GM12878 (cell line): ENCODE measurements around the gene CPT2.

Experiments used
- FOXM1 ChIP-seq: IDR thresholded peaks from 2 replicates; pipeline ENCODE4 v1.6.1; 2012; ENCODE audit warnings: low read depth, mild to moderate bottlenecking, inconsistent platforms, low read length, moderate library complexity
- POLR2A ChIP-seq: IDR thresholded peaks from 2 replicates; pipeline ENCODE4 v1.6.1; 2011; ENCODE audit warnings: low read depth, mild to moderate bottlenecking, low read length
- SIX5 ChIP-seq: IDR thresholded peaks from 2 replicates; pipeline ENCODE4 v1.6.1; 2011; ENCODE audit warnings: mild to moderate bottlenecking, low read depth, low read length, moderate library complexity; ENCODE audit not compliant: severe bottlenecking
- SMC3 ChIP-seq: IDR thresholded peaks from 2 replicates; pipeline ENCODE4 v1.6.1; 2011; ENCODE audit warnings: low read length, improper control_type of control experiment, borderline replicate concordance
- YY1 ChIP-seq: IDR thresholded peaks from 2 replicates; pipeline ENCODE4 v1.6.1; 2011; ENCODE audit warnings: low read depth, mild to moderate bottlenecking, low read length
- ZNF217 ChIP-seq: fragments of 450-650 bp; IDR thresholded peaks from 2 replicates; pipeline ENCODE4 v1.6.1; 2017; ENCODE audit warnings: antibody characterized with exemption, mild to moderate bottlenecking
- TF ChIP-seq, protein P1 (sequence below), 3 experiments: IDR thresholded peaks in 2 of 3; conservative IDR thresholded peaks in 1 of 3; 2 replicates each; pipeline ENCODE4 v1.5.1; 2011; ENCODE audit warnings: low read depth in 3 of 3, low read length in 3 of 3, mild to moderate bottlenecking in 3 of 3, control low read depth in 2 of 3, moderate library complexity in 2 of 3, inconsistent platforms in 1 of 3, mixed read lengths in 1 of 3; ENCODE audit not compliant: control insufficient read depth in 2 of 3, insufficient read depth in 1 of 3; ENCODE audit errors: extremely low read depth in 1 of 3

DNA sequence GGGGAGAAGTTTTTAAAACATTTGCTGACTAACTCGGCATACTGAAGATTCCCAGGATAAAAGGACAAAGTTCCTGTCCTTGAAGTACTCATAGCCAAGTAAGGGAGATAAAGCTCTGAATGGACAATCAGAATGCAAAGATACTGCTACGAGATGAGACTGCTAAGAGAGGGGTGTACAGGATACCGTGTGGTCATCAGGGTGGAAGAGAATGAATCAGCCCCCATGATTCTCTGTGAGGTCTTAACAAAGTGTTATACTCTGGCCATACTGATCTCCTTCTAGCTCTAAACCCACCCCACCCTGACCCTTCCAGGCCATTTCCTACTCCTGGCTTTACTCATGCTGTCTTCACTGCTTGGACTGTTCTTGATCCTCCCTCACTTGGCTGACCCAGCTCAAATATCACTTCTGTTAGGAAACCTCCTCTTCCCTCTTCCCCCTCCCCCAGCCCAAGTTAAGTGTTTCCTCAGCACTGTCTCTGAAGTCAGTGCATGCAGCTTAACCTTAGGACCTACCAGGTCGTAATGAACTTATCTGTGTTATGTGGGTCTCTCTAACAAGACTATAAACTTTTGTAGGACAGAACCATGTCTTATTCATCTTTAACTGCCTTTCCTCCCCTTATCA, 57.5 kb downstream of the CPT2 start:
- TF ChIP-seq SIX5 (no peak), FOXM1 (no peak), ZNF217 (no peak), SMC3 (no peak), YY1 (no peak), POLR2A (no peak)
- TF ChIP-seq, protein P1, sequence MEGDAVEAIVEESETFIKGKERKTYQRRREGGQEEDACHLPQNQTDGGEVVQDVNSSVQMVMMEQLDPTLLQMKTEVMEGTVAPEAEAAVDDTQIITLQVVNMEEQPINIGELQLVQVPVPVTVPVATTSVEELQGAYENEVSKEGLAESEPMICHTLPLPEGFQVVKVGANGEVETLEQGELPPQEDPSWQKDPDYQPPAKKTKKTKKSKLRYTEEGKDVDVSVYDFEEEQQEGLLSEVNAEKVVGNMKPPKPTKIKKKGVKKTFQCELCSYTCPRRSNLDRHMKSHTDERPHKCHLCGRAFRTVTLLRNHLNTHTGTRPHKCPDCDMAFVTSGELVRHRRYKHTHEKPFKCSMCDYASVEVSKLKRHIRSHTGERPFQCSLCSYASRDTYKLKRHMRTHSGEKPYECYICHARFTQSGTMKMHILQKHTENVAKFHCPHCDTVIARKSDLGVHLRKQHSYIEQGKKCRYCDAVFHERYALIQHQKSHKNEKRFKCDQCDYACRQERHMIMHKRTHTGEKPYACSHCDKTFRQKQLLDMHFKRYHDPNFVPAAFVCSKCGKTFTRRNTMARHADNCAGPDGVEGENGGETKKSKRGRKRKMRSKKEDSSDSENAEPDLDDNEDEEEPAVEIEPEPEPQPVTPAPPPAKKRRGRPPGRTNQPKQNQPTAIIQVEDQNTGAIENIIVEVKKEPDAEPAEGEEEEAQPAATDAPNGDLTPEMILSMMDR (IDR thresholded peaks at IDR 0.05 in 2 of 3, conservative IDR thresholded peaks at IDR 0.05 in 1 of 3; ENCODE audit: control insufficient read depth in 2 of 3, extremely low read depth in 1 of 3, insufficient read depth in 1 of 3, low read depth in 3 of 3, low read length in 3 of 3) = no peak
